ENCODE measurements around the gene ABHD14A.
"Not testable (repeated sequence)": the region's sequence is repeated elsewhere in the genome, so short reads cannot be mapped to it uniquely, and the experiment has no call there.

ABHD14A gene

DNA sequence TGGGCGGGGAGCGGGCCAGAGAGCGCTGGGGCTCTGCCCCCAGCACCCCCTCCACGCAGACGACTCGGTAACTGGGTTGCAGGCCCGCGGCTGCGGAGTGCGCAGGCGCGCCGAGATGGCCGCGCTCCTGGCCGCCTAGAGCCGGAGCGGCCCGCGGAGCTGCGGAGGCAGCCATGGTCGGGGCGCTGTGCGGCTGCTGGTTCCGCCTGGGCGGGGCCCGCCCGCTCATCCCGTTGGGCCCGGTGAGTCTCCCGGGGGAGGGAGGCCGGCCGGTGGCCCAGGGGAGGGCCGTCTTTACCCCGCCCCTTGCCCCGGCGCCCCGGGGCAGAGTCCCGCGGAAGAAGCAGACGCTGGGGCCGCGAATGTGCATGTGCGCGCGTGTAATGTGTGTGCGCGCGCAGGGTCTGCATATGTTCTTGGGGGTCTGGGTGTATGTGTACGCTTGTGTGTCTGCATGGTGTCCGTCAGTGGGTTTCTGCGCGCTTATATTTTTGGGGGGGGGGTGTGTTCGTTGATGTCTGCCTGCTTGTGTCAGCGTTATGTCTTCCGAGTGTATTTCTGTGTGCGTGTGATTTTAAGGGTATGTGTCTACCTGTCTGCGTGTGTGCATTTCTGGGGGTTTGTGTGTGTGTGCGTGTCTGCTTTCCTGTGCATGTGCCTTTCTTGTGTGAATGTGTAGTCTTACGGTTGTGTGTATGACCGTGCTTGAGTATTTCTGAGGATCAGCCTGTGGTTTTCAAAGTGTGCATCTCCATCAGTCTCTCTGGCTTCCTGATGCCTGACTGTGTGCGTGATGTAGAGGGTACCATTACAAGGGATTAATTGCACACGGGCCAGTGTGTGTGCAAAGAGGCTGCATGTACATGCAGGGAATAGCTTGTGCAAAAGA is at the start of gene ABHD14A:
Gene ABHD14A, plus strand, starts transcription at position 102 of the 889 bp plus-strand sequence. Its CDS starts 72 bp downstream, at position 174.
- DNase-seq, result peak; percentile 87

- no peak for DNase-seq
These were observed 47.5 kb upstream of the ABHD14A start for GRCh38 chr3:51927061-51927977.

GRCh38 chr3:51928438-51928837 is 46.4 kb upstream of the ABHD14A start:
- no peak for DNase-seq

- DNase-seq, result not testable (repeated sequence)
These were observed 45.9 kb upstream of the ABHD14A start for GRCh38 chr3:51928981-51929380.

DNA sequence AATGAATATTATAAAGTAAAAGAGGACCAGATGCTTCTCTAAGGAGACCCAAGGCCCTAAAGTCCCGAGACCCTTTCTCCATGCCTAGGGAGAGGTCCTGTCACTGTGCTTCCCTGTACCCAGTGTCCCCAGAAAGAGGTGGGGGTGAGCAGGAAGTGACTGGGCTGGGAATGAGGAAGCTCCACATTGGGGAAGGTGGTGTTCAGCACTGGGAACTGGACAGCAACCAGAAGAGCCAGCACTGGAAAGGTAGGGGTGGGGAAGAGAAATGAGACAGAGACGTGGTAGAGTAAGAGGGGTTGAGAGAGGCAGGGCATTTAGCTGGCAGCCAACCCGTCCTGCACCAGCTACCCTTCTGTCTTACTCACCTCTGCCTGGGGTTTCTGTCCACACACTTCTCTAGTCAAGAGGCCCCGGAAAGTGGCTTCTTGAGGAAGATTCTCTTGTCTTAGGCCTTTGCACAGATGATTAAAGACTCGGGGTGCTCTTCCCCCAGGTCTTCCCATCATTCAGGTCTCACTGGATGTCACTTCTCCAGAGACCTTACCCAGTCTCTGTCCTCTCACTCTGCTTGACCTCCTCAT is 45.4 kb upstream of the ABHD14A start:
- DNase-seq, result no peak

GRCh38 chr3:51930439-51930838 is 44.4 kb upstream of the ABHD14A start:
- no peak for DNase-seq

- no peak for DNase-seq
These were observed 43.1 kb upstream of the ABHD14A start for GRCh38 chr3:51931756-51932155.

DNA sequence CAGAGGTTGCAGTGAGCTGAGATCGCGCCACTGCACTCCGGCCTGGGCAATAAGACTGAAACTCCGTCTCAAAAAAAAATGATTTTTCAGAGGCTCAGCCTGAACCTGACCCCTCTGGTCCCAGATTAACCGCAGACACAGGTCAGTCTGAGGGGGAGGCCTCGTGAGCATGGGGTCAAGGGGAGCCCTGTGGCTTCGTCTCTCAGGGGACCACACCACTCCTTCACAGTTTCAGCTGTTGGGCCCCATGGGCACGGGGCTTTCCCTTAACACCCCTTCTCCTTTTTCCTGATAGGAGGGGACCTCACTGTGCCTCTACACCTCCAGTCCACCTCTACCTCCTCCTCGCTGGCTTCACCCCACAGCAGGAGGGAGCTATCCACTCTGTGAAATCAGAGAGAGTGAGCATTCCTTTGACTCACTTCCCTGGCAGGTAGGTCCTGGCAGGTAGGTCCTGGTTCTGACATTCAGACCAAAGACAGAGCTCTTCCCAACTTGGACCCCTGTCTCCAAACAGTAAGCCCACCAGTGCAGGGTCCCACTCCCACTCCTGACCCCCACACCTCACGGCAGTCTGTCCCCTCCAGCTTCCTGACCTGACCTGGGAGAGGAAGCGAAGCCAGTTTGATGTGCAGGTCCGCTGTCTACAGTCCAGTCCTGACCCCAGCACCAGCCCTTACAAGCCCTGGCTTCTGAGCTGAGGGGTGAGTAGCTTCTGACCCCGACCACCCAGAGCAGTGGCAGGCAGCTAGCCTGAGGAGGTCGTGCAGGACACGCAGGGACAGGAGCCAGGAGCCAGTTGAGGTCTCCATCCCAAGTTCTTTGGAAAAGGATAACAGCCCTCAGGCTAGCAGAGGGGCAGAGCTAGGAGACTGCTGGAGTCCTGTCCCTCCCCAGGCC is 42.1 kb upstream of the ABHD14A start:
- no peak for DNase-seq

- DNase-seq, result no peak
These were observed 41.3 kb upstream of the ABHD14A start for GRCh38 chr3:51933471-51934138.

- no peak for DNase-seq
These were observed 40.6 kb upstream of the ABHD14A start for GRCh38 chr3:51934139-51934850.

DNA sequence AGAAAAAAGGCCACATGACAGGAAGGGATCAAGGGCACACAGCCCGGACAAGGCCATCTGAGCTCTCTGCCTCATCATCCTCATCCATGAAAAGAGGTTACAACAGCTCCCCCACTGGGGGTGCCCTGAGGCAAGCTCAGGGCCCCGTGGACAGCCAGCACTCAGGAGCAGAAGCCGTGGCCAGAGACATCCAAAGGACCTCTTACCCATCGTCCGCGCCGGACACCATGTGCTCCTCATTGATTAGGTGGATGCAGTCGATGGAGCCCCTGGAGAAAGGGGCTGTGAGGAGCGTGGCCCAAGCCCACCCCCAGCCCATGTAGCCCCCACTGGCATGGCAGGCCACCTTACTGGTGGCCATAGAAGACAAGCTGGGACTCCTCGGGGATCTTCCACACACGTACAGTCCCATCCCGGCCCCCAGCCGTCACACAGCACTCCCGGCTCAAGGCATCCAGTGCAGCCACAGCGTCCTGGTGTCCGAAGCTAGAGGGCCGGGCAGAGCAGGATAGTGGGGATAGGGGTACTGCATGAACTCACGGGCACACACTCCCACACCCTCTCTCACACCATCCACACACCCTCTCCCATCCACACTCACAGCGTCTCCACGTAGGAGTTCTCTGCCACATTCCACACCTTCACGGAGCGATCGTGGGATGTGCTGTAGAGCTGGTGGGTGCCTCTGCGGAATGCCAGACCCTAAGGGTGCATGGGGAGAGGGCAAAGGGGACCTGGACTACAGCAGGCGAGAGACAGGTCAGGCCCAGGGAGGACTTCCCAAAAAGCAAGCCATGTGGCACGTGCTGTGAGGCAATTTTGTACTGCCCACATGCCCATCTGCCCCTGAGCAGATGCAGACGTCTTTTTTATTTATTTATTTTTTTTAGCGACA is 39.6 kb upstream of the ABHD14A start:
- no peak for DNase-seq

- DNase-seq, result no peak
These were observed 38.7 kb upstream of the ABHD14A start for GRCh38 chr3:51935886-51936755.

- DNase-seq, result no peak
These were observed 37.9 kb upstream of the ABHD14A start for GRCh38 chr3:51937014-51937413.

- DNase-seq, result no peak
These were observed 37.0 kb upstream of the ABHD14A start for GRCh38 chr3:51937611-51938450.

DNA sequence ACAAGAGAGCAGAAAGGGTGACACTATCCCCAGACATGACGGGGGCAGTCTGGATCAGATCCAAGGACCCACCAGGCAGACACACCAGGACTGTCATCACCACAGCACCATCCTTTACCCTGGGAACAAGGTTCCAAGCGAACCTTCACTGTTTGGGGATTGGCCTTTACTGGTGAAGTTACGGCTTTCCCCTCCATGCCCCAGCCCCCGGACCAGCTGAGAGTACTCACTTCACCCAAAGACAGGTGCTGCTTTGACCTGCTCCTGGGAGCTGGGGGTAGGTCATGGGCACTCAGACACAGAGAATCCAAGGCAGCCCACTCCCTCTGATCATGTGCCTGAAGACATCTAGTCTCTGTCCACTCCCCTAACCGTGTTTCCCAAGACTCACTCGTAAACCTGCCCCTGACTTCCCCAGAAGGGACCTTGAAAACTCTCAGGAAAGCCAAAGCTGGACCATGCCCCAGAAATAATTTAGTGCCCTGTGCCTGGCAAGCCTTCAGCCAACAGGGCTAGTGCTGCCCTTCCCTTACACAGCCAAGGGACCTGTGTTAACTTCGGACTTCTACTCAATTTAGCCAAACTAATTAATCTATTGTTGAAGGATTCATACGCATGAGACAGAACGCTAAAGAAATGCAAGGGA is 36.0 kb upstream of the ABHD14A start:
- no peak for DNase-seq

DNA sequence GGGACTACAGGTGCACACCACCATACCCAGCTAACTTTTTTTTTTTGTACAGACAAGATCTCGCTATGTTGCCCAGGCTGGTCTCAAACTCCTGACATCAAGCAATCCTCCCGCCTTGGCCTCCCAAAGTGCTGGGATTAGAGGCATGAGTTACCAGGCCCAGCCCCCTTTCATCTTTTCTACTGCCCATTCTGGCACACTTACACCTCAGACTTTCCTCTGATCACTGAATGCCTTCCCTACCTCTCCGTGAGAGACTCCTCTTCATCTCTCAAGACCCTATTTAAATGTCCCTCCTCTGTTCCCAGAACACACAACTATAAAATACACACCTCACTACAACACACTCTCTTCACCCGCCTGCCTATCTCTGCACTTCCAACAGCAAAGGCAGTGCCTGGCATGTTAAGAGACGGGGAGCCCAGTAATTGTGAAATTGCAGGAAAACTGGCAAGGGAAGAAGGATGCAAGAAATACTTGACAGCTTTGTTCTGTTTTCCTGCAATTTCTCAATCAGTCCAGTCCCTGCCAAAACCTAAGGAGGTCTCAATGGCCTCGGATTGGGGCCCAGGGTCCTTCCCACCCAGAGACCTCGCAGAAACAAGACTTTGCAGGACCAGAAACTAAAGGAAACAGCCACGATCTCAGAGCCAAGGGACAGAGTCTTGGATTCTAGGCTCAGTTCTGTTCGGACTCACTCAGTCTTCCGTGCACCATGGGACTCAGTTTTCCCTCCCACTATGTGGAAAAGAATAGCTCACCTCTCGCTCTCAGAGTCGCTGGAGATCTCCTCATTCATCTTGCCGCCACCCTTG is 34.0 kb upstream of the ABHD14A start:
- DNase-seq, result no peak

GRCh38 chr3:51941463-51941797 is 33.4 kb upstream of the ABHD14A start:
- no peak for DNase-seq

All from eye (tissue), 1 donor.